ENCODE measurements around the gene ARHGAP22. TPM values are rescaled to one million over a fixed set of nuclear protein-coding genes. Genes with fewer than 3 reads are reported as not detected.

ARHGAP22 gene
- total RNA-seq, 1 experiment from 2014 or later: 1.8 TPM

DNA sequence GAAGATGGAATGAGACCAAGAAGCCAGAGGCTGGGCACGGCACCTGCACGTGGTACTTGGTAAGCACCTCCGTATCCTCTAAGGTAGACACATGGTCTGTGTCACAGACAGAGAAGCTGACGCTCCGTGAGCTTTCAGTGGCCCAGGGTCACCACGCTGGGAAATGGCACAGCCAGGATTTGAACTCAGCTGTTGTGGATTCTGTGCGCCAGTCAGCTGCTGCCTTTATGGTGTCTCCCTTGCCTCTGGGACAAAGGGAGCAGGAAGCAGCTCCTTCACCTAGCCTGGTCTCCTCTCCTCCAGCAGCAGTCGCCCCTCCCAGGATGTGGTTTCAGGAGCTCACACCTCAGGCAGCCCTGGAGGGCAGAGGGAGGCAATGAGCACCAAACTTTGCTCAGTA is 110.8 kb downstream of the ARHGAP22 start:
- BruUV-seq (replicated peaks): no TSS peak
- H3K36me3 ChIP-seq (ENCODE audit: control insufficient read depth, insufficient read depth, low read length): no peaks in the 10 kb centered on the region
- CTCF ChIA-PET: no interaction called here
- no peaks in the 10 kb centered on the region for H3K4me1 ChIP-seq (ENCODE audit: control insufficient read depth, insufficient read depth, low read length)
- intact Hi-C loops (cut with micrococcal nuclease; ENCODE audit: unreplicated experiment) (no loop called here), in situ Hi-C loops (cut with HindIII; ENCODE audit: low pct_unique_long_range_greater_than_20kb, low sequenced_read_pairs) (no loop called here)
- no peaks in the 10 kb centered on the region for H3K27me3 ChIP-seq (ENCODE audit: control insufficient read depth, insufficient read depth, low read length)
- H3K27ac ChIP-seq (ENCODE audit: low read length): no peak overlapping the region
- ATAC-seq: no peak
- TF ChIP-seq SIN3A (IDR thresholded peaks at IDR 0.05; ENCODE audit: borderline replicate concordance, insufficient read depth, low read depth, low read length) (no peak), POLR2AphosphoS5 (IDR thresholded peaks at IDR 0.05; ENCODE audit: low read depth, low read length) (no peak)
- POLR2A ChIA-PET: no interaction called here
- no peak for DNase-seq (ENCODE audit: low read depth, low spot score)
- H3K9me3 ChIP-seq (ENCODE audit: control insufficient read depth, insufficient read depth, low read depth, low read length): no peaks in the 10 kb centered on the region
- H3K4me3 ChIP-seq (ENCODE audit: low read depth in 2 of 2, low read length in 2 of 2): no peak overlapping the region

DNA sequence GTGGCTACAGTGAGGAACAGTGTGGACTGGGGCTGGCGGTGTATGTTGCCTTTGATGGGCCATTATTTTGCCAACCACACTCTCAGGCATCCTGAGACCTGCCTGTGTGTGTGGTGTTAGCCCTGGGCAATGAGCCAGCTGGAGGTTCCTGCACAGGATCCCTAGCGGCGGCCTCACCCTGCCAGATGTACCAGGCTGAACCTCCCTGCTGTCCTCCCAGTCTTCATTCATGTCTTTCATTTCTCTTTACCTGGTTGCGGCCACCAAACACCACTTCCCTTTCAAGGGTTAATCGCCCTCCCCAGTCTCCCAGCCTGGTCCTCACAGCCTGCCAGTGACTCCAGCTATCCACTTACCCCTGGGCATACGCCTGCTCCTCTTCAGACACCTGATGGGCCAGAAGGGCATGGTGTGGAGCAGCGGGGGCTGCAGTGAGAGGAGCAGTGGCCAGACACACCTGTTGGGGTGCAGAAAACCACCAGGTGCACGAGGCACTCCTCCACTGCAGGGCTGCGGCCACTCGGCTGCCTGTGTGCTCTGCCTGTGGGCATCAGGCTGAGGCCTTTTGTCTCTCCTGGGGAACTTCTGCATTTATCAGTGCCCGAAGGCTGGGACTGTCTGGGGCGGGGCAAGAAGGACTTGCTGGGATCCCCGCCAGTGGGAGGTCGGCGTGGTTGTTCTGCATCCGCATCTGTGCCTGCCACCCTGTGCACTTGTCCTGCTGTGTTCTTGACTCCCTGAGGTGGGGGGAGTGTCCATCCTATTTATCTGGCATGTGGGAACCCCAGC is 111.6 kb downstream of the ARHGAP22 start:
- POLR2A ChIA-PET: no interaction called here
- TF ChIP-seq, protein P1, sequence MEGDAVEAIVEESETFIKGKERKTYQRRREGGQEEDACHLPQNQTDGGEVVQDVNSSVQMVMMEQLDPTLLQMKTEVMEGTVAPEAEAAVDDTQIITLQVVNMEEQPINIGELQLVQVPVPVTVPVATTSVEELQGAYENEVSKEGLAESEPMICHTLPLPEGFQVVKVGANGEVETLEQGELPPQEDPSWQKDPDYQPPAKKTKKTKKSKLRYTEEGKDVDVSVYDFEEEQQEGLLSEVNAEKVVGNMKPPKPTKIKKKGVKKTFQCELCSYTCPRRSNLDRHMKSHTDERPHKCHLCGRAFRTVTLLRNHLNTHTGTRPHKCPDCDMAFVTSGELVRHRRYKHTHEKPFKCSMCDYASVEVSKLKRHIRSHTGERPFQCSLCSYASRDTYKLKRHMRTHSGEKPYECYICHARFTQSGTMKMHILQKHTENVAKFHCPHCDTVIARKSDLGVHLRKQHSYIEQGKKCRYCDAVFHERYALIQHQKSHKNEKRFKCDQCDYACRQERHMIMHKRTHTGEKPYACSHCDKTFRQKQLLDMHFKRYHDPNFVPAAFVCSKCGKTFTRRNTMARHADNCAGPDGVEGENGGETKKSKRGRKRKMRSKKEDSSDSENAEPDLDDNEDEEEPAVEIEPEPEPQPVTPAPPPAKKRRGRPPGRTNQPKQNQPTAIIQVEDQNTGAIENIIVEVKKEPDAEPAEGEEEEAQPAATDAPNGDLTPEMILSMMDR (IDR thresholded peaks at IDR 0.05): no peak
- no peak for TF ChIP-seq TCF7L2 (IDR thresholded peaks at IDR 0.05; ENCODE audit: low read depth, low read length)
- no peak for TF ChIP-seq SIN3A (IDR thresholded peaks at IDR 0.05; ENCODE audit: borderline replicate concordance, insufficient read depth, low read depth, low read length)
- TF ChIP-seq POLR2AphosphoS5 (IDR thresholded peaks at IDR 0.05; ENCODE audit: low read depth, low read length): no peak
- TF ChIP-seq, protein P2, sequence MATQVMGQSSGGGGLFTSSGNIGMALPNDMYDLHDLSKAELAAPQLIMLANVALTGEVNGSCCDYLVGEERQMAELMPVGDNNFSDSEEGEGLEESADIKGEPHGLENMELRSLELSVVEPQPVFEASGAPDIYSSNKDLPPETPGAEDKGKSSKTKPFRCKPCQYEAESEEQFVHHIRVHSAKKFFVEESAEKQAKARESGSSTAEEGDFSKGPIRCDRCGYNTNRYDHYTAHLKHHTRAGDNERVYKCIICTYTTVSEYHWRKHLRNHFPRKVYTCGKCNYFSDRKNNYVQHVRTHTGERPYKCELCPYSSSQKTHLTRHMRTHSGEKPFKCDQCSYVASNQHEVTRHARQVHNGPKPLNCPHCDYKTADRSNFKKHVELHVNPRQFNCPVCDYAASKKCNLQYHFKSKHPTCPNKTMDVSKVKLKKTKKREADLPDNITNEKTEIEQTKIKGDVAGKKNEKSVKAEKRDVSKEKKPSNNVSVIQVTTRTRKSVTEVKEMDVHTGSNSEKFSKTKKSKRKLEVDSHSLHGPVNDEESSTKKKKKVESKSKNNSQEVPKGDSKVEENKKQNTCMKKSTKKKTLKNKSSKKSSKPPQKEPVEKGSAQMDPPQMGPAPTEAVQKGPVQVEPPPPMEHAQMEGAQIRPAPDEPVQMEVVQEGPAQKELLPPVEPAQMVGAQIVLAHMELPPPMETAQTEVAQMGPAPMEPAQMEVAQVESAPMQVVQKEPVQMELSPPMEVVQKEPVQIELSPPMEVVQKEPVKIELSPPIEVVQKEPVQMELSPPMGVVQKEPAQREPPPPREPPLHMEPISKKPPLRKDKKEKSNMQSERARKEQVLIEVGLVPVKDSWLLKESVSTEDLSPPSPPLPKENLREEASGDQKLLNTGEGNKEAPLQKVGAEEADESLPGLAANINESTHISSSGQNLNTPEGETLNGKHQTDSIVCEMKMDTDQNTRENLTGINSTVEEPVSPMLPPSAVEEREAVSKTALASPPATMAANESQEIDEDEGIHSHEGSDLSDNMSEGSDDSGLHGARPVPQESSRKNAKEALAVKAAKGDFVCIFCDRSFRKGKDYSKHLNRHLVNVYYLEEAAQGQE (IDR thresholded peaks at IDR 0.05; ENCODE audit: insufficient read depth in 1 of 2, low read depth in 2 of 2, low read length in 1 of 2): no peak
- intact Hi-C loops (cut with micrococcal nuclease; ENCODE audit: unreplicated experiment) (no loop called here), in situ Hi-C loops (cut with HindIII; ENCODE audit: low pct_unique_long_range_greater_than_20kb, low sequenced_read_pairs) (no loop called here)
- no peak for ATAC-seq
- no peak overlapping the region for H3K4me3 ChIP-seq (ENCODE audit: low read depth in 2 of 2, low read length in 2 of 2)
- no peaks in the 10 kb centered on the region for H3K36me3 ChIP-seq (ENCODE audit: control insufficient read depth, insufficient read depth, low read length)
- H3K4me1 ChIP-seq (ENCODE audit: control insufficient read depth, insufficient read depth, low read length): no peaks in the 10 kb centered on the region
- H3K27ac ChIP-seq (ENCODE audit: low read length): no peak overlapping the region
- no TSS peak for BruUV-seq (replicated peaks)
- no peaks in the 10 kb centered on the region for H3K9me3 ChIP-seq (ENCODE audit: control insufficient read depth, insufficient read depth, low read depth, low read length)
- DNase-seq (ENCODE audit: low read depth, low spot score): no peak
- CTCF ChIA-PET: no interaction called here
- no peaks in the 10 kb centered on the region for H3K27me3 ChIP-seq (ENCODE audit: control insufficient read depth, insufficient read depth, low read length)

DNA sequence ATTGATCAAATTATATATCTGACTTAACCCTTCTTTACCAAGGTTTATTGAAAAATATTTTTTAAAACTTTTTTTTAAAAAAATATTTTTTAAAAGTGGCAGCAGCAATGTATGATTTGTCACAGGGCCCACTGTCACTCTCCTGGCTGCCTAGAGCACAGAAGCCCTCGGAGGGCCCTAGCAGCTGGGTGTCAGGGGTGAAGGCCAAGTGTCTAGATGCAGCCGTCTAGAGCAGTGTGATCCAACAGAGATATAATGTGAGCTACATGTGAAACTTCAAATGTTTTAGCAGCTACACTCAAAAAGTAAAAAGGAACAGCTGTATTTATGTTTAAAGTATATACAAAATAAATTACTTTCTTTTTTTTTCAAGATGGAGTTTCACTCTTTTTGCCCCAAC is 112.7 kb downstream of the ARHGAP22 start:
- no peak overlapping the region for H3K27ac ChIP-seq (ENCODE audit: low read length)
- H3K4me3 ChIP-seq (ENCODE audit: low read depth in 2 of 2, low read length in 2 of 2): no peak overlapping the region
- ChIA-PET POLR2A (interaction anchor here (0.7 kb wide), 1 partner anchor 42 kb away, joined by 3 read pairs; no protein-coding TSS in a partner anchor), CTCF (no interaction called here)
- in situ Hi-C loops (cut with HindIII; ENCODE audit: low pct_unique_long_range_greater_than_20kb, low sequenced_read_pairs) (no loop called here), intact Hi-C loops (cut with micrococcal nuclease; ENCODE audit: unreplicated experiment) (no loop called here)
- no peaks in the 10 kb centered on the region for H3K4me1 ChIP-seq (ENCODE audit: control insufficient read depth, insufficient read depth, low read length)
- no peaks in the 10 kb centered on the region; the same call in 1 of the 2 replicates for H3K27me3 ChIP-seq (ENCODE audit: control insufficient read depth, insufficient read depth, low read length)
- H3K9me3 ChIP-seq (ENCODE audit: control insufficient read depth, insufficient read depth, low read depth, low read length): no peaks in the 10 kb centered on the region
- ATAC-seq (no peak), DNase-seq (ENCODE audit: low read depth, low spot score) (no peak)
- no TSS peak for BruUV-seq (replicated peaks)
- TF ChIP-seq POLR2AphosphoS5 (IDR thresholded peaks at IDR 0.05; ENCODE audit: low read depth, low read length) (no peak), SIN3A (IDR thresholded peaks at IDR 0.05; ENCODE audit: borderline replicate concordance, insufficient read depth, low read depth, low read length) (no peak), TCF7L2 (IDR thresholded peaks at IDR 0.05; ENCODE audit: low read depth, low read length) (no peak)
- TF ChIP-seq, protein P1 (IDR thresholded peaks at IDR 0.05): no peak
- TF ChIP-seq, protein P2 (IDR thresholded peaks at IDR 0.05; ENCODE audit: insufficient read depth in 1 of 2, low read depth in 2 of 2, low read length in 1 of 2): no peak
- no peaks in the 10 kb centered on the region for H3K36me3 ChIP-seq (ENCODE audit: control insufficient read depth, insufficient read depth, low read length)
